ENCODE results near the gene SPSB1. TPM values are rescaled to one million over a fixed set of nuclear protein-coding genes. Genes with fewer than 3 reads are reported as not detected.

The SPSB1 gene
- total and polyA plus RNA-seq, 2 experiments from 2014 or later: 2.4 to 6.8 TPM

DNA sequence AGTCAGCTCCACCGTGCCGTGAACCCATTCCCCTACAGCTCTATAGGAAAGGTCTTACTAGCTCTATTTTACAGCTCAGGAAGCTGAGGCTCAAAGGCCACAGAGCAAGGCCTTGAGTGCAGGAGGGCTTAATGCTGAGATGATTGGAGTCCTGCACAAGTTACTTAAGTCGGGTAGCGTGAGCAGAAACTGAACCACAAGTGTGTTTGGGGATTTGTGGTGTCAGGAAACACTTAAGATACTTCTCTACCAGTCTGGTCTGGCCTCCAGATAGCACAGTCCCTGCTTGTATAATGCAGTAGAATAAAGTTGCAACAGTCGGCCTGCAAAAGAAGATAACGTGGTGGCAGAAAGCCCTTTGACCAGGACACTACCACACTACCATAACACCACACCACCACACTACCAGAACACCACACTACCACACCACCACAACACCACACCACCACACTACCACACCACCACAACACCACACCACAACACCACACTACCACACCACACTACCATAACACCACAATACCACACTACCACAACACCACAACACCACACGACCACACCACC, 118.1 kb downstream of the SPSB1 start:
- 0 out of 3 replicates have a peak, but pooled peaks cover 3% of the 10 kb centered on the region for H3K9me3 Mint-ChIP-seq
- Histone ChIP-seq H3K79me2 (replicated peaks; ENCODE audit: insufficient read depth) (no peaks in the 10 kb centered on the region), H3K27me3 (ENCODE audit: insufficient read depth) (no peaks in the 10 kb centered on the region), H3F3A (replicated peaks; ENCODE audit: low read depth) (no peaks in the 10 kb centered on the region), H3K4me1 (ENCODE audit: insufficient read depth) (peaks cover 6% of the 10 kb centered on the region; the same call in 1 of the 2 replicates), H3K4me3 (no peak overlapping the region), H3K9me2 (ENCODE audit: insufficient read depth) (no peaks in the 10 kb centered on the region), H2AFZ (no peak overlapping the region), H3K36me3 (ENCODE audit: insufficient read depth) (no peaks in the 10 kb centered on the region), H3K4me2 (no peak overlapping the region), H4K20me1 (replicated peaks; ENCODE audit: insufficient read depth) (no peaks in the 10 kb centered on the region), H3K27ac (ENCODE audit: low read depth) (peak overlapping the region; percentile 50; the same call in 1 of the 2 replicates)
- peaks cover 7% of the 10 kb centered on the region for H3K27me3 Mint-ChIP-seq (ENCODE audit: insufficient read depth, low read depth, poor library complexity)
- DNase-seq (ENCODE audit: low spot score) (peak; percentile 25), ATAC-seq (no peak)
- H3K4me3 Mint-ChIP-seq: no peak overlapping the region
- H3K4me1 Mint-ChIP-seq: peaks cover 12% of the 10 kb centered on the region; the same call in 2 of the 3 replicates
- TF ChIP-seq POLR2AphosphoS5 (IDR thresholded peaks at IDR 0.05; ENCODE audit: low read depth) (no peak), JUNB (IDR thresholded peaks at IDR 0.05; ENCODE audit: unreplicated experiment) (no peak), EZH2phosphoT487 (IDR thresholded peaks at IDR 0.05; ENCODE audit: unreplicated experiment) (no peak), ZNF114 (CRISPR knock-in tag; IDR thresholded peaks at IDR 0.05) (no peak), STAT1 (IDR thresholded peaks at IDR 0.05; ENCODE audit: unreplicated experiment) (no peak)
- TF ChIP-seq, protein P1, sequence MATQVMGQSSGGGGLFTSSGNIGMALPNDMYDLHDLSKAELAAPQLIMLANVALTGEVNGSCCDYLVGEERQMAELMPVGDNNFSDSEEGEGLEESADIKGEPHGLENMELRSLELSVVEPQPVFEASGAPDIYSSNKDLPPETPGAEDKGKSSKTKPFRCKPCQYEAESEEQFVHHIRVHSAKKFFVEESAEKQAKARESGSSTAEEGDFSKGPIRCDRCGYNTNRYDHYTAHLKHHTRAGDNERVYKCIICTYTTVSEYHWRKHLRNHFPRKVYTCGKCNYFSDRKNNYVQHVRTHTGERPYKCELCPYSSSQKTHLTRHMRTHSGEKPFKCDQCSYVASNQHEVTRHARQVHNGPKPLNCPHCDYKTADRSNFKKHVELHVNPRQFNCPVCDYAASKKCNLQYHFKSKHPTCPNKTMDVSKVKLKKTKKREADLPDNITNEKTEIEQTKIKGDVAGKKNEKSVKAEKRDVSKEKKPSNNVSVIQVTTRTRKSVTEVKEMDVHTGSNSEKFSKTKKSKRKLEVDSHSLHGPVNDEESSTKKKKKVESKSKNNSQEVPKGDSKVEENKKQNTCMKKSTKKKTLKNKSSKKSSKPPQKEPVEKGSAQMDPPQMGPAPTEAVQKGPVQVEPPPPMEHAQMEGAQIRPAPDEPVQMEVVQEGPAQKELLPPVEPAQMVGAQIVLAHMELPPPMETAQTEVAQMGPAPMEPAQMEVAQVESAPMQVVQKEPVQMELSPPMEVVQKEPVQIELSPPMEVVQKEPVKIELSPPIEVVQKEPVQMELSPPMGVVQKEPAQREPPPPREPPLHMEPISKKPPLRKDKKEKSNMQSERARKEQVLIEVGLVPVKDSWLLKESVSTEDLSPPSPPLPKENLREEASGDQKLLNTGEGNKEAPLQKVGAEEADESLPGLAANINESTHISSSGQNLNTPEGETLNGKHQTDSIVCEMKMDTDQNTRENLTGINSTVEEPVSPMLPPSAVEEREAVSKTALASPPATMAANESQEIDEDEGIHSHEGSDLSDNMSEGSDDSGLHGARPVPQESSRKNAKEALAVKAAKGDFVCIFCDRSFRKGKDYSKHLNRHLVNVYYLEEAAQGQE (IDR thresholded peaks at IDR 0.05; ENCODE audit: unreplicated experiment): no peak
- TF ChIP-seq, protein P2, sequence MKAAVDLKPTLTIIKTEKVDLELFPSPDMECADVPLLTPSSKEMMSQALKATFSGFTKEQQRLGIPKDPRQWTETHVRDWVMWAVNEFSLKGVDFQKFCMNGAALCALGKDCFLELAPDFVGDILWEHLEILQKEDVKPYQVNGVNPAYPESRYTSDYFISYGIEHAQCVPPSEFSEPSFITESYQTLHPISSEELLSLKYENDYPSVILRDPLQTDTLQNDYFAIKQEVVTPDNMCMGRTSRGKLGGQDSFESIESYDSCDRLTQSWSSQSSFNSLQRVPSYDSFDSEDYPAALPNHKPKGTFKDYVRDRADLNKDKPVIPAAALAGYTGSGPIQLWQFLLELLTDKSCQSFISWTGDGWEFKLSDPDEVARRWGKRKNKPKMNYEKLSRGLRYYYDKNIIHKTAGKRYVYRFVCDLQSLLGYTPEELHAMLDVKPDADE (IDR thresholded peaks at IDR 0.05): no peak
- TF ChIP-seq, protein P3, sequence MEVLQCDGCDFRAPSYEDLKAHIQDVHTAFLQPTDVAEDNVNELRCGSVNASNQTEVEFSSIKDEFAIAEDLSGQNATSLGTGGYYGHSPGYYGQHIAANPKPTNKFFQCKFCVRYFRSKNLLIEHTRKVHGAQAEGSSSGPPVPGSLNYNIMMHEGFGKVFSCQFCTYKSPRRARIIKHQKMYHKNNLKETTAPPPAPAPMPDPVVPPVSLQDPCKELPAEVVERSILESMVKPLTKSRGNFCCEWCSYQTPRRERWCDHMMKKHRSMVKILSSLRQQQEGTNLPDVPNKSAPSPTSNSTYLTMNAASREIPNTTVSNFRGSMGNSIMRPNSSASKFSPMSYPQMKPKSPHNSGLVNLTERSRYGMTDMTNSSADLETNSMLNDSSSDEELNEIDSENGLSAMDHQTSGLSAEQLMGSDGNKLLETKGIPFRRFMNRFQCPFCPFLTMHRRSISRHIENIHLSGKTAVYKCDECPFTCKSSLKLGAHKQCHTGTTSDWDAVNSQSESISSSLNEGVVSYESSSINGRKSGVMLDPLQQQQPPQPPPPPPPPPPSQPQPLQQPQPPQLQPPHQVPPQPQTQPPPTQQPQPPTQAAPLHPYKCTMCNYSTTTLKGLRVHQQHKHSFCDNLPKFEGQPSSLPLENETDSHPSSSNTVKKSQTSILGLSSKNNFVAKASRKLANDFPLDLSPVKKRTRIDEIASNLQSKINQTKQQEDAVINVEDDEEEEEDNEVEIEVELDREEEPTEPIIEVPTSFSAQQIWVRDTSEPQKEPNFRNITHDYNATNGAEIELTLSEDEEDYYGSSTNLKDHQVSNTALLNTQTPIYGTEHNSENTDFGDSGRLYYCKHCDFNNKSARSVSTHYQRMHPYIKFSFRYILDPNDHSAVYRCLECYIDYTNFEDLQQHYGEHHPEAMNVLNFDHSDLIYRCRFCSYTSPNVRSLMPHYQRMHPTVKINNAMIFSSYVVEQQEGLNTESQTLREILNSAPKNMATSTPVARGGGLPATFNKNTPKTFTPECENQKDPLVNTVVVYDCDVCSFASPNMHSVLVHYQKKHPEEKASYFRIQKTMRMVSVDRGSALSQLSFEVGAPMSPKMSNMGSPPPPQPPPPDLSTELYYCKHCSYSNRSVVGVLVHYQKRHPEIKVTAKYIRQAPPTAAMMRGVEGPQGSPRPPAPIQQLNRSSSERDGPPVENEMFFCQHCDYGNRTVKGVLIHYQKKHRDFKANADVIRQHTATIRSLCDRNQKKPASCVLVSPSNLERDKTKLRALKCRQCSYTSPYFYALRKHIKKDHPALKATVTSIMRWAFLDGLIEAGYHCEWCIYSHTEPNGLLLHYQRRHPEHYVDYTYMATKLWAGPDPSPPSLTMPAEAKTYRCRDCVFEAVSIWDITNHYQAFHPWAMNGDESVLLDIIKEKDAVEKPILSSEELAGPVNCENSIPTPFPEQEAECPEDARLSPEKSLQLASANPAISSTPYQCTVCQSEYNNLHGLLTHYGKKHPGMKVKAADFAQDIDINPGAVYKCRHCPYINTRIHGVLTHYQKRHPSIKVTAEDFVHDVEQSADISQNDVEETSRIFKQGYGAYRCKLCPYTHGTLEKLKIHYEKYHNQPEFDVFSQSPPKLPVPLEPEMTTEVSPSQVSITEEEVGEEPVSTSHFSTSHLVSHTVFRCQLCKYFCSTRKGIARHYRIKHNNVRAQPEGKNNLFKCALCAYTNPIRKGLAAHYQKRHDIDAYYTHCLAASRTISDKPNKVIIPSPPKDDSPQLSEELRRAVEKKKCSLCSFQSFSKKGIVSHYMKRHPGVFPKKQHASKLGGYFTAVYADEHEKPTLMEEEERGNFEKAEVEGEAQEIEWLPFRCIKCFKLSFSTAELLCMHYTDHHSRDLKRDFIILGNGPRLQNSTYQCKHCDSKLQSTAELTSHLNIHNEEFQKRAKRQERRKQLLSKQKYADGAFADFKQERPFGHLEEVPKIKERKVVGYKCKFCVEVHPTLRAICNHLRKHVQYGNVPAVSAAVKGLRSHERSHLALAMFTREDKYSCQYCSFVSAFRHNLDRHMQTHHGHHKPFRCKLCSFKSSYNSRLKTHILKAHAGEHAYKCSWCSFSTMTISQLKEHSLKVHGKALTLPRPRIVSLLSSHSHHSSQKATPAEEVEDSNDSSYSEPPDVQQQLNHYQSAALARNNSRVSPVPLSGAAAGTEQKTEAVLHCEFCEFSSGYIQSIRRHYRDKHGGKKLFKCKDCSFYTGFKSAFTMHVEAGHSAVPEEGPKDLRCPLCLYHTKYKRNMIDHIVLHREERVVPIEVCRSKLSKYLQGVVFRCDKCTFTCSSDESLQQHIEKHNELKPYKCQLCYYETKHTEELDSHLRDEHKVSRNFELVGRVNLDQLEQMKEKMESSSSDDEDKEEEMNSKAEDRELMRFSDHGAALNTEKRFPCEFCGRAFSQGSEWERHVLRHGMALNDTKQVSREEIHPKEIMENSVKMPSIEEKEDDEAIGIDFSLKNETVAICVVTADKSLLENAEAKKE (CRISPR knock-in tag; IDR thresholded peaks at IDR 0.05): no peak
- H3K27ac Mint-ChIP-seq: no peak overlapping the region
- no peaks in the 10 kb centered on the region for H3K36me3 Mint-ChIP-seq (ENCODE audit: low read depth)

Measured in GM23338 (cell line).